Activated CD4-positive, CD25-positive, alpha-beta regulatory T cell (primary cell): ENCODE data around the gene SLC24A5.

Experiments used
- DNase-seq, 4 experiments: peaks; one replicate each; lab custom pipeline; 2025; lab: John Stamatoyannopoulos, UW

SLC24A5 gene

GRCh38 chr15:48120745-48121144 lies at the start of gene SLC24A5:
SLC24A5 (plus strand) TSS chr15:48120990; CDS start chr15:48121045, 55 bp downstream.
- DNase-seq = no peak

GRCh38 chr15:48072941-48073340 lies 47.8 kb upstream of the SLC24A5 start:
- no peak for DNase-seq

GRCh38 chr15:48073881-48074280 lies 46.9 kb upstream of the SLC24A5 start:
- DNase-seq = no peak

- no peak for DNase-seq
These were observed 44.3 kb upstream of the SLC24A5 start for GRCh38 chr15:48076454-48076853.

- no peak for DNase-seq
These were observed 43.1 kb upstream of the SLC24A5 start for GRCh38 chr15:48077616-48078184.

- no peak for DNase-seq
These were observed 35.8 kb upstream of the SLC24A5 start for GRCh38 chr15:48084759-48085590.

GRCh38 chr15:48085591-48085930 lies 35.2 kb upstream of the SLC24A5 start:
- no peak for DNase-seq

GRCh38 chr15:48086133-48086532 lies 34.7 kb upstream of the SLC24A5 start:
- no peak for DNase-seq

GRCh38 chr15:48086576-48086975 lies 34.2 kb upstream of the SLC24A5 start:
- no peak for DNase-seq

GRCh38 chr15:48087844-48088243 lies 32.9 kb upstream of the SLC24A5 start:
- no peak for DNase-seq

- no peak for DNase-seq
These were observed 31.1 kb upstream of the SLC24A5 start for GRCh38 chr15:48089702-48090101.

- DNase-seq = no peak
These were observed 30.7 kb upstream of the SLC24A5 start for GRCh38 chr15:48090115-48090514.

GRCh38 chr15:48090666-48091065 lies 30.1 kb upstream of the SLC24A5 start:
- no peak for DNase-seq

- no peak for DNase-seq
These were observed 29.3 kb upstream of the SLC24A5 start for GRCh38 chr15:48091522-48091921.

- no peak for DNase-seq
These were observed 24.4 kb upstream of the SLC24A5 start for GRCh38 chr15:48096355-48096786.

GRCh38 chr15:48096813-48097212 lies 24.0 kb upstream of the SLC24A5 start:
- no peak for DNase-seq

GRCh38 chr15:48097264-48097663 lies 23.5 kb upstream of the SLC24A5 start:
- no peak for DNase-seq

- no peak for DNase-seq
These were observed 19.3 kb upstream of the SLC24A5 start for GRCh38 chr15:48101376-48101961.

- DNase-seq = no peak
These were observed 18.6 kb upstream of the SLC24A5 start for GRCh38 chr15:48102167-48102566.

- DNase-seq = no peak
These were observed 17.1 kb upstream of the SLC24A5 start for GRCh38 chr15:48103647-48104046.

GRCh38 chr15:48105936-48106335 lies 14.9 kb upstream of the SLC24A5 start:
- DNase-seq = no peak

GRCh38 chr15:48109212-48109611 lies 11.6 kb upstream of the SLC24A5 start:
- DNase-seq = no peak

GRCh38 chr15:48109856-48110531 lies 10.8 kb upstream of the SLC24A5 start:
- no peak for DNase-seq
